GM04504 (cell line): Measurements from ENCODE around the gene RAPGEF4.

Source experiments
- DNase-seq: peaks from one replicate; pipeline ENCODE4 v3.0.0-alpha.2; 2012; ENCODE audit warnings: low read depth

RAPGEF4 gene

DNA sequence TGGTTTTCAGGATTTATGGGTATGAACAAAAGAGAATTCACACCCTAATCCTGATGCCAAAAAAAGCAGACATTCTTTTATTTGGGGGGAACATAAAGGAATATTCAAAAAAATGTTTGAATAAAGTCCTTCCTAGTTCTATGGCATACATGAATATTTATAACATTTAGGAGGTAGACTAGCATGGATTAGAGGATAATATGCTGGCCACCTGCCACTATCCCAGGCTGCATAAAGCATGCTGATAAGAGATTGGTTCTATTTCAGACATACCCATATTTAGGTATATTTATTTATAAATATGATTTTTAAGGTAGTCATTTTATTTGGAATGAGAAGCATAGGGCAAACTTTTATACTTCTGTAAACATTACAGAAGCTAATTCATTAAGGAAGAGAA, 305.1 kb downstream of the RAPGEF4 start:
- DNase-seq: no peak

DNA sequence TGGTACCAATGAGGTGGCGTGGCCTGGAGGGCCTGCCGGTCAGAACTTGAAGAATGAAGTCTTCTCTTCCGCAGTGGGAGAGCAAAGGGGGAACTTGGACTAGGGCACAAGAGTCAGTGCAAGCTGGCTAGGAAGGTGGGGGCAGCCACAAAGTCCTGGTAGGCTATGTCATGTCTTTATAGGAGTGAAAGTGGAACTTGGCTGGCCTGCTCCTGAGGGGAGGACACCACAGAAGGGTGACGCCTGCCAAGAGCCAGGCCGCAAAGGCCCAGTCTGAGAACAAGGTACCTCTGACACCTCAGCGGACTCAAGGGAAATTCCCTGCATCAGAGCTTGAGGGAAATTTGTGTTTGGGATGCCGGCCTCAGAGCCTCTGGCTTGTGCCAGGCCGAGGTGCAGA, 307.8 kb downstream of the RAPGEF4 start:
- no peak for DNase-seq

DNA sequence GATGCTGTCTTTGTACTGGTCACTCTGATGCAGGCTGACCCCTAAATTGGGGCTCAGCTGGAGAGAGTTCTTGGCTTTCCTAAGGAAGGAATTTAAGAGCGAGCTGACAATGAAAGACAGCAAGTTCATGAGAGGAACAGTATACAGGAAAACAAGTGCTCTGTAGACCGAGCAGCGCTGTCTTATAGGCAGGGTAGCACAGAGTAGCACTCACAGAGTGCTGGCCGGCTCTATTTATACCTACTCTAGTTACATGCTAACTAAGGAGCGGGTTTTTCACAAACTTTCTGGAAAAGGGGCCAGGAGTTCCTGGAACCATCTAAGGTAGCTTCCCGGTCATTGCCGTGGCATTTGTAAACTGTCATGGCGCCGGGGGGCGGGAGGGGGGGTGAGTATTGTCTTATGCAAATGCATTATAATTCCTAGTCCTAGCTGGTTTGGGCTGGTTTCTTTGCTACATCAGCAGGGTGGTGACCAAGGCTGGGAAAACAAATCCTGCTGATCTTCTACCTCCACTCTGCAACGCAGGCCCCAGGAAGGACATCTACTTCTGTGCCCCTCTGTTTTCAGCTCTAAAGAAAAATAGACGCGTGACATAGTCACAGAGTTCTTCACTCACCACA, 308.4 kb downstream of the RAPGEF4 start:
- DNase-seq: no peak

DNA sequence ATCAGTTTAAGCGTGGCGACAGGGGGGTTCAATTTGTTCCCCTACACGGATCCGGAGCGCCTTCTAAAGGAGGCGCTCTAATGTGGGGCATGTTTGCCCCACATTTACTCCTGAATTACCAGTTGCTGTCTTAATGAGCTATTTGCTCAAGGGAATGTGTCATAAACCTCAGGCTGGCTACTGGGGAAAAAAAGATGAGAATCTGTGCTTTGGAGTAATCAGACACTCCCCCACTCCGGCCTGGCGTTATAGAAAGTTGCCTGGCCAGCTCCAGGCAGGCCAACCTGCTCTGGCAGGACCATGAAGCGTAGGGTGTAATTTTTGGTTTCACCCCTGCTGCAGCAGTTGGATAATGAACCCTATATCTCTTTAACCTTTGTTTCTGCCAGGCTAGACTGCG, 309.0 kb downstream of the RAPGEF4 start:
- no peak for DNase-seq

DNA sequence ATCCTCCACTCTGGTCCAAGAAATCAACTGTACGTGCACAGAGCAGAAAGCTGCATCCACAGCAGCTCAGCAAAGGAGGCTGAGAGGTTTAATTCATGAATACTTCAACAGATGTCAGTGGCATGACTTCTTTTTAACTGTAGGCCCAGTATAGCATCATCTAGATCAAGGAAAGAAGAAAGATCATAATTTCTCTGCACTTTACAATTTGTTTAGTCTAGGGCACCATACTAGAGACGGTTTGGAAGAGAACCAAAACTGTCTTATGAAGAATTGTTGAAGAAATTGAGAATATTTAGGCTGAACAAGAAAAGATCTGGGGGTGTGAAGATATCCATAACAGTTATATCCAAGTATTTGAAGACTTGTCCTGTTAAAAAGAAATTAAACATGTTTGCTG, 309.5 kb downstream of the RAPGEF4 start:
- no peak for DNase-seq

DNA sequence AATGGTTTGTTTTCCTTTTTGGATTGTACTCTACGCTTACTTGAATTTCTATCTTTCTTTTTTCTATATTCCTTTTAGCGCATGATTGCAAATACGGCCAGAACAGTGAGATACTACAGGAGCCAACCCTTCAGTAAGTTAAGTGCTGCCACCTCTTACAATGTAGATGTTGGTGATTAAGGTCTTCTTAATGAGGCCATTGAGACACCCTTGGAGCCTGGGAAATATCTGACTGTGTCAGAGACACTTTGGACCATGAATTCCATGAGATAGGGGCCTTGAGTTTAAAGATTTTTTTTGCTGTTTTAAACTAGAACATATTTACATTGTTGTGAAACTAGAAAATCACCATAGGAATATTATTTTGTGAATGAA, 312.9 kb downstream of the RAPGEF4 start:
- no peak for DNase-seq

DNA sequence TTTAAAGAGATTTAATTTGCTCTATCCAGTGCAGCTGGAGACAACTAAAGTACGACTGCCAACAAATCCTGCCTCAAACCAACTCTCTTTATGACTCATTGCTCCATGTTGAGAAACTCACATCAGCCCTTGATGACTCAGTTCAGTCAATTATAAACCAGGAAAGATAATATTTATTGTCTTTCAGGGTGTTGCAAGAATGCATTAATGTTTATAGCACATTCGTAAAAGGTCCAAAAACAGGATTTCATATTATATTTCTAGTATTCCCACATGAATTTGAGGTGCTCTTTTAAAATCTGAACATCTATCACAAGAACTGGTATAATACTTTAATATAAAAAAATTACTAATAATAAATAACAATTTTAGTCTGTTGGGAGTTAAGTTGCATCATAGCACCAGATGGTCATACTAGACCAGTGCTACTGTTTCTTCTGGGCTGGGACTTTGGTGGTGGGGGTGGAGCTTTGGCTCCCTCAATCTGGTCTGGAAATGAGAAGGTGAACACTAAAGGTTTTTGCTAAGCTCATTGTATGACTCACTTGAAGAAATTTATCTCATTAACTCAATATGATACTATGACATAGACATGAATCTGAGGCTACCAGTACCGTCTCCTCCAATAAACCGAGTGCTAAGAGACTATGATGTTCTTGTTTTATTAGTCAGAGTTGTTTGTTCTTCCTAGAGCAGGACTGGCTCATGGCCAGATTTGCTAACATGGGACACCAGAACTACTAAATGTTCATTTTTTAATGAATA, 313.4 kb downstream of the RAPGEF4 start:
- peak; percentile 93 for DNase-seq

DNA sequence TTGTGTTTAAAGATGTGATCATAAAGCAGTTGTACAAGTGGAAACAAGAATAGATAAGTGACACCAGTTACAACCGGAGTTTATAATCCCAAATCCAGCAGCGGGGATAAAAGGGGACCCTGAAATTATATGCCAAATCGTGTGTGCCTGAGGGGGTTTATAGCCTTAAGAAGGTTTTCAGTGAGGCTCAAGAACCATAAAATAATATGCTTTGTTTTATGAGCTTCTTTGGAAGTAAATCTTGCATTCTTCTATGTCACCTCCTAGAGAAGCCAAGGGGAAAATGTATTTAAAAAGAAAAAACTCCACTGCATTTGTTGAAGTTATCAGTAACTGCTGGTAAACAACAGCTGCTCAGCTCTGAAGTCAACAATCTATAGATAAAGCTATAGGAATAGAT, 314.2 kb downstream of the RAPGEF4 start:
- no peak for DNase-seq

DNA sequence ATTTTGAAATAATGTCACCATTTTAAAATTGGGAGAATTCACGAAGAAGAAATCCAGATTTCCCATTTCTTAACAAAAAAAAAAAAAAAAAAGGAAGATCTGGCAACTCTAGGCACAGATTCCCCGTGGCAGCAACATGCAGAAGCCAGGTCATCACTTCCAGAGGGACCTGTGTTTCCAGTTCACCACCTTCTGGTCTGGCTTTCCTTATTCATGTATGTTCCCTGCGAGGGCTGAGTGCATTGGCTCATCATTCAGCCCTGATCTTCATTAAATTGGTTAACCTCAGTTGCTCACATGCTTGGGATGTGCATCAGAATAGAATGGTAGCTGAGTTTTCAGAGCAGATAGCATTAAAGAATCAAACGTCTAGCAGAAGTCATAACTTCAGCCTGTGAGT, 315.0 kb downstream of the RAPGEF4 start:
- DNase-seq: no peak

DNA sequence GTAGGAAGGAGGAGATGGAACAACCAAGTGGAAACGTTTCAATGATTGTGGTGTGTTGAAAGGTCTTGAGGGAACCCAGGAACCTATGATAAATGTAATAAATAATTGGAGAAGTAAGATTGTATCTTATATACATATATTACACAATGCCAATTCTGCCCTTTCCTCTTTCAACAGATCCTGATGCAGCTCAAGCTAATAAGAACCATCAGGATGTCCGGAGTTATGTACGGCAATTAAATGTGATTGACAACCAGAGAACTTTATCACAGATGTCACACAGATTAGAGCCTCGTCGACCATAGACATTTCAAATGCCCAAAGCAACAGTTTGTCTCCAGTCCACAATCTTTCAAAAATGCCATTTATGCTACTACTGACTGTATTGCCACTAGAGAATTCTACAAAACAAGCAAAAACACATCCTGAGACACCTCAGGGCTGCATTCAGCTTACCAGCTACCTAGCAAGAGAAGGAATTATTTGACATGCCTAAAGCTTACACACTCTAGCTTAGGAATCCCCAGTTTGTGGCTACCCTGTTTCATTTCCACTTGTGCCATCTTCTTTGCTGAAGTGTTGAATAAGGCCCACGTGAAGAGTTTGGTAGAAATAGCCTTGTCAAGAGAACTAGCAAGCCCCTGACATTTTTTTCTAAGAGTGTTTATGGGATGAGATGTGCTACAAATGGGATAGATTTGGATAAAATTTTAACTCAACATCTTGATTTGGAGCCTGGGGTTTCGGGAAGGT, 316.0 kb downstream of the RAPGEF4 start:
- DNase-seq: no peak

DNA sequence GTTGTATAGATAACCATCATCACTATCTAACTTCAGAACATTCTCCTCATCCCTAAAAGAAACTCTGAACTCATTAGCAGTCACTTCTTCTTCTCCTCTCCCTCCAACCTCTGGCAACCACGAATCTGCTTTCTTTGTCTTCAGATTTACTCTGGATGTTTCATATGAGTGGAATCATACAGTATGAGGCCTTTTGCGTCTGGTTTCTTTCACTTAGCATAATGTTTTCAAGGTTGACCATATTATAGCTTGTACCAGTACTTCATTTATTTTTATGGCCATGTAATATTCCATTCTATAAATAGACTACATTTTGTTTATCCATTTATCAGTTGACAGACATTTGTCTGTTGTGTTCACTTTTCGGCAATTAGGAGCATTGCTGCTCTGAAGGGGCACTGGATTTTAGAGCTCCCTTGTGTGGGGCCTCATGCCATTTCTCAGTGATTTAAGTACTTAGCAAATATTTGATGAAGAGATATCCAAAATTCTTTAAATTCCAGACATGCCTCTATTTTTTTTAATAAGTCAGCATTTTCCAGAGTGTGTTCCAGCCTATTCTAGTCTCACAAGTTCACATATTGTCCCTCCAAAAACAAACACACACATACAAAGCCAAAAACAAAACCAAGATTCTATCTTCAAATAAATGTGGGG, 317.5 kb downstream of the RAPGEF4 start:
- no peak for DNase-seq

DNA sequence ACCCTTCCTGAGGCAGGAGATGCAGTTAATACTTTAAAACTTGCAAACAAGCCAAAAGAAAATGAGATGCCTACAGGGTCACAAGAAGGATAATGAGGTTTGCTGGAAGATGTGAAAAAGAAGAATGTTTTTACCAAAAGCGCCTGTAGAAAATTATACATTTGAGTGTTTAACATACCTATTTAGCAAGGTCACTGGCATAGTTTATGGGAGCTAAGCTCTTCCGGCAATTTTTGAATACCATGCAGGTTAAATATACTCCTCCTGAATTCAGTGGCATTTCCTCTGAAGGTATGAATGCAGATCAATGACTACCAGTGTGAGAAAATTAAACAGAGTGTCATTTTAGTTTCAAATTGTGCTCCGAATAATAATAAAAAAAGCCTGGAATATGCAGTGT, 318.8 kb downstream of the RAPGEF4 start:
- DNase-seq: no peak

DNA sequence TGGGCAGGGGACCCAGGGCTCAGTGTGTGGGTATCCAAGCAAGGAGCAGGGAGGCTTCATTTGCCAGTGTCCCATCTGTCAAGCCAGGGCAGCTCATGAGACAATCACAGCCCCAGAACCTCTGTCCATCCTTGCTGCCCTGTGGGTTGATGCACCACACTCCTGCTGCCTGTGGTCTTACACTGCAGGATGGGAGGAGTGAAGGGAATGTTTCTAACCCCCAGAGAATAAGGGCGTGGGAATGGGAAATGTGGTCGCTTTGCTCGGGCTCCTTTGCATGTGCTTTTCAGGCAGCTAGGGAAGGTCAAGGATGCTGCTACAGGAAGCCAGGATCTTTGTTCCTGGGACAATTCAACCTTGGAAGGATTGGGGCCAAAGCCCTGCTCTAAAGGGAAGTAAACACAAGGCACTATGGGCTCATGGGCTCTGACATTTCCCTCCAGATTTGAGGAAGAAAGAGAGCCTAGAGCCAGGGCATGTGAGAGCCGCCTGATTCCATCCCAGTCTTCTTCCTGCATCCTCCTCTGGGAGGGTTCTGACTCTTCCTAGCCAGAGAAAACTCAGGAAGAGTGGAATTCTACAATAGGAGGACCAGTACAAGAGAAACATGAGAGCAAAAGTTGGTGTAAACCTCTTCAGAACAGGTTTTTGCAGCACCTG, 321.2 kb downstream of the RAPGEF4 start:
- DNase-seq: no peak

DNA sequence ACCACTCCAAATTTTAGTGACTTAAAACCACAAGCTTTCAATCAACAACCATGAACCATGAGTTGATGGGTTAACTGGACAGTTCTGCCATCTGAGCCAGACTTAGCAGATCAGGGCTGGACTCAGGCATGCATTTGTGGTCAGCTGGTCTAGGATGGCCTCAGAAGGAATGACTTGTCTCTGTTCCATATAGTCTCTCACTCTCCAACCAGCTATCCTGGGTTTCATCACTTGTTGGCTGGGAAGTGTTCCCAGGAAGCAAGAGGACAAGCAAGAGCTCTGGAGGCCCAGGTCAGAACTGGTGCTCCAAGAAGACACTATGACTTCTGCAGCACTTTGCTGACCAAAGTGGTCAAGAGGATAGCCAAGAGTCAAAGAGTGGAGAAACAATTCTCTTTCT, 322.5 kb downstream of the RAPGEF4 start:
- DNase-seq: peak; percentile 73

DNA sequence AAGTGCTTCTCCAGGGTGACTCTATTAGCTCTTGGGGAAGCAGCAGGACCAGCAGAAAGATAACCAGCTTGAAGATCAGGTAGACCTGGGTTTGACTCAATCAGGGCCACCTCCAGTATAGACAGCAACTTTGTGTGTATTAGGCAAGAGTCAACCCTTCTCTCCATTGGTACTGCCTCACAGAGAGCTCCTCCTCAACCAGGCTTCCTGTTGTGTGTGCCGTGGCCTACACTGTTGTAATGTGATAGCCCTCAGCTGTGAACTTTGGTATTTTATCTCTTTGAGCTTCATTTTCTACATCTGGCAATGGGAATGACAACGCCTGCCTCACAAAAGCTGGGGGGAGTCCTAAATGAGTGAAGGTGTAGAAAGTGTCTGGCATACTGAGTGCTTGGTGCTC, 323.0 kb downstream of the RAPGEF4 start:
- no peak for DNase-seq

DNA sequence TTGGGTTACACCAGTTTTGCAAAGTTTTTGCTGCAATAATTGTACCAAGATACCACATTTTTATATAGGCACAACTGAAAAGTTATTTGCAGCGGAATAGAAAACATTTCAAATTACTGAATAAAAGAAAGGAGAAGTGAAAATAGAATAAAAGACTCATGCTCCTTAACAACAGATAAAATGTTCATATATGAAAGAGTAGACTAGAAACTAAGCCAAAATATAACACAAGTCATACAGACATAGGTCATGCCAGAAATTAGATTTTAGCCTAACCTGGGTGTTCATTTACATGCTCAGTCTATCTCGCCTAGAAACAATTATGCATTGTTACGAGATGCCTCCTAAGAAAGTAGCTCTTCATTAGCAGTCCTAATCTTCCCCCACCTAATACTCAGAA, 323.6 kb downstream of the RAPGEF4 start:
- DNase-seq: no peak

DNA sequence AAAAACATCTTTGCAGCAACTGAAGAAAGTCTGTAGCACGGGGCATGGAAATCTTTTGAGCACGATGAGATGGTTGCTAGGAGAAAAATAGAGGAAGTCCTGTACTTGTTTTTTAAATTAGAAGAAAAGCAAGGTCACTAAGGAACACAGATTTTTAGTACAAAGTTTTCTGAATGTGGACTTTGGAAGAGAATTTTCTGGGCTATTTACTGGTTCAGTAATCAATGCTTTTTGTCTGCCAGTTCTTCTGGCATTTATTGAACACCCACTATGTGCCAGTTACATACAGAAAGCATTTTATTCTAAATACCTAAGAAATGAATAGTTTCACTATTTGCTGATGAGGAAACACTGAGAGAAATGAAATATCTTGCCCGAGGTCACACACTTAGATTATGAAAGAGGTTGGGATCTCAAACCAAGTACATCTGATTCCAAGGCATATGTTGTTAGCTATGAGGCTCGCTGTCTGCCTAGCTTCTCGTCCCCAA, 324.4 kb downstream of the RAPGEF4 start:
- no peak for DNase-seq

DNA sequence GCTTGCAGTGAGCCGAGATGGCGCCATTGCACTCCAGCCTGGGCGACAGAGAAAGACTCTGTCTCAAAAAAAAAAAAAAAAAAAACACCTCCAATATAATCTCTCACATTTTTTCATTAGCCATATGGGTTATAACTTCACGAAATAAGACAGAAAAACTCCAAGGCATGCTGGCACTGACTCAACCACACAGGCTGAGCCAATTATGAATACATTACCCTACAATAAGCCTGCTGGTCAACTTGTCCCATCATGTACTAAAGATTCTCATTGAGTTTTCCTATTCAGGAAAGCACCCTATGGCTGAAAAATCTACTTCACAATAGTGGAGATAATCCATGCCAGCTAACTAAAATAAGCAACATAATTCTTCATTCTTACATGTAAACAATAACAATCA, 327.2 kb downstream of the RAPGEF4 start:
- DNase-seq: no peak

DNA sequence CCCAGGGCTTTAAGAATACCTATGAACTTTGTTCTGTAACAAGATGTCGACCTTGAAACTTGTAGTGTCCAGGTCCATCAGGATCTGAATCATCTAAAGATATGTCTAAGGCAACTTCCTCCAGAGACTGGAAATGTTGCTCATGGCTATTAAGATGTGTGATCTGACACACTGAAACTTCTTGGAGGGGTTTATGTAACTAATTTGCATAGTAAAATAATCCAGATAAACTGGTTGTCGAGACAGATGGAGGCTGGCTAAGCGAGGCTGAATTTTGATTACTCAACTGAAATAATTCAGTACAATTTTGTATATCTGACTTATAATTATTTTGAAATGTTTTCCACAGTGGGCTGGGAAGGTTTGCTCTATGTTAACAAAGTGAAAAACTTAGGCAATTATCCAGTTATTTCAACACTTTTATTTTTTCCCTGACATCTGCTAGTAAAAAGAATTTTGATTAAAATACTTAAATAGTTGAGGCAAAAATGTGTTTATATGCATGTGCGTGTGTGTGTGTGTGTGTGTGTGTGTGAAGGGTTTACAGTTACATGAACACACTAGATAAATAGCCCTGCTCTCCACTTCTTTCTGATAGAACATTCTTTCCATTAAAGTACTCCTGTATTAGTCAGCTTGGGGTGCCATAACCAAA, 328.6 kb downstream of the RAPGEF4 start:
- peak; percentile 47 for DNase-seq

DNA sequence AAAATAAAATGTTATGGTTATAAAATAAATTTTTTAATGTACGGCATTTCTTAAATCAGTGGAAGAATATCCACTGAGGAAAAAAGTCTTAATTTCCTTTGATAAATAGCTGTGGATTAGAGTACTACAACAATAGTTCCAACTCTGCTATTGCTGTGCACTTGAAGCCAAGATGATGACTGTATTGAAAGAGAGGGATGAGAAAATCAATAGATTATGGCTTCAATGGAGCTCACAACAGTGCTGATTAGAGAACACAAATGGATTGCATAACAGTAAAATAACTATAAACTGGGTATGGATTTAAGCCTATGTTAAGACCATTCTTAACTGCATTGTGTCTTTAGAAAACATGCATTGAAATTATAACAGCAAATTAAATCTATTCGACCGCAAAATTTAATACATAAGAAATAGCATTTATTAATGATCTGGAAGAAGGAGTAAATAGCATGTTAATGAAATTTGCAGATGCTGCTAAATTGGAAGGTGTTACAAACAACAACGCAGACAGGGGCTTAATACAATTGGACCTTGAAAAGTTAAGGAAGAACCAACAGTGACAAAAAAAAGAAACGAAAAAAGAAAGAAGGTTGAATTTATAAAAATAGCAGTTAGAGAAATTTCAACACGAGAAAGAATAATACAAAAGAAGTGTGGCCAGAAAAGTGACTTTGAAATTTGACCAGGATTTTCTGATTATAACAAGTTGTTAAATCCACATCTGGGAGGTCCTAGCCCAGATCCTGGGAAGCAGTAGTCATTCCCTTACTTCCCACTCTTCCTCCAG, 331.4 kb downstream of the RAPGEF4 start:
- no peak for DNase-seq
